AG10803 (cell line): ENCODE results near the gene ARHGAP30.

Experiments
- DNase-seq: peaks from one replicate; pipeline ENCODE4 v3.0.0; 2010; ENCODE audit warnings: low read depth
- H3K4me3 ChIP-seq: 2 replicates; pipeline ENCODE4 v1.5.1; 2011; ENCODE audit warnings: mild to moderate bottlenecking, low read length, control low read depth
- CTCF ChIP-seq: conservative IDR thresholded peaks from 2 replicates; pipeline ENCODE4 v1.5.1; 2011; ENCODE audit warnings: mild to moderate bottlenecking, low read length, control low read depth, inconsistent platforms

ARHGAP30 gene

GRCh38 chr1:161083748-161084596 is 14.3 kb upstream of the ARHGAP30 start:
- peak; percentile 35 for DNase-seq
- no peak for TF ChIP-seq CTCF
- no peak overlapping the region for H3K4me3 ChIP-seq

- no peak overlapping the region for H3K4me3 ChIP-seq
- peak; percentile 95 for DNase-seq
- no peak for TF ChIP-seq CTCF
Measured at GRCh38 chr1:161082996-161083747, 13.5 kb upstream of the ARHGAP30 start.

- no peak overlapping the region for H3K4me3 ChIP-seq
- DNase-seq: no peak
- no peak for TF ChIP-seq CTCF
Measured at GRCh38 chr1:161082483-161082882, 12.8 kb upstream of the ARHGAP30 start.

- no peak for TF ChIP-seq CTCF
- no peak overlapping the region for H3K4me3 ChIP-seq
- no peak for DNase-seq
Measured at GRCh38 chr1:161081519-161081918, 11.8 kb upstream of the ARHGAP30 start.

GRCh38 chr1:161080441-161081405 is 11.0 kb upstream of the ARHGAP30 start:
- peak; percentile 57 for DNase-seq
- H3K4me3 ChIP-seq: no peak overlapping the region
- no peak for TF ChIP-seq CTCF

- DNase-seq: no peak
- TF ChIP-seq CTCF: no peak
Measured at GRCh38 chr1:161079436-161080110, 9.9 kb upstream of the ARHGAP30 start.

More at GRCh38 chr1:161079436-161080110, 9.9 kb upstream of the ARHGAP30 start:
- H3K4me3 ChIP-seq: no peak overlapping the region
